Spleen (tissue), 11 donors: ENCODE measurements around the gene SLC35F6. TPM values are rescaled to one million over a fixed set of nuclear protein-coding genes. Genes with fewer than 3 reads are reported as not detected.

Source experiments
- DNase-seq: peaks from one replicate; pipeline ENCODE4 v3.0.0-alpha.2; 2020
- H3K27ac ChIP-seq, 8 donors: fragments of 200-600 bp; sonication (generic) in 7 of 8; 1 replicate in 4 of 8; 2 replicates in 4 of 8; pipeline versions ENCODE4 v1.5.0 to v1.8.0; 2016 to 2021; ENCODE audit warnings: inconsistent platforms in 4 of 8, mild to moderate bottlenecking in 4 of 8, moderate library complexity in 1 of 8
- H3K27me3 ChIP-seq, 7 donors: fragments of 200-600 bp; sonication (generic) in 6 of 7; replicated peaks in 1 of 7; 1 replicate in 4 of 7; 2 replicates in 3 of 7; pipeline versions ENCODE4 v1.5.0 to v1.8.0; 2016 to 2021; ENCODE audit warnings: inconsistent platforms in 3 of 7, mild to moderate bottlenecking in 1 of 7
- H3K36me3 ChIP-seq, 6 donors: fragments of 200-600 bp; sonication (generic) in 5 of 6; 1 replicate in 4 of 6; 2 replicates in 2 of 6; pipeline versions ENCODE4 v1.5.0 to v1.8.0; 2016 to 2021; ENCODE audit warnings: inconsistent platforms in 2 of 6
- H3K4me1 ChIP-seq, 6 donors: fragments of 200-600 bp; sonication (generic) in 5 of 6; 1 replicate in 3 of 6; 2 replicates in 3 of 6; pipeline versions ENCODE4 v1.5.0 to v1.8.0; 2016 to 2021; ENCODE audit warnings: inconsistent platforms in 3 of 6
- H3K4me3 ChIP-seq, 8 donors: fragments of 200-600 bp; sonication (generic) in 7 of 8; 1 replicate in 4 of 8; 2 replicates in 4 of 8; pipeline versions ENCODE4 v1.5.0 to v1.8.0; 2016 to 2021; ENCODE audit warnings: inconsistent platforms in 4 of 8, mild to moderate bottlenecking in 4 of 8, moderate library complexity in 2 of 8
- H3K9me3 ChIP-seq, 8 donors: fragments of 200-600 bp; sonication (generic) in 7 of 8; 1 replicate in 4 of 8; 2 replicates in 4 of 8; pipeline versions ENCODE4 v1.5.0 to v1.8.0; 2016 to 2021; ENCODE audit warnings: inconsistent platforms in 4 of 8
- POLR2A ChIP-seq, 3 donors: fragments of 450-650 bp; IDR thresholded peaks; one replicate each; pipeline ENCODE4 v1.5.1; 2017; ENCODE audit warnings: antibody characterized with exemption in 3 of 3, mild to moderate bottlenecking in 1 of 3
- POLR2AphosphoS5 ChIP-seq, 3 donors: sonication (generic); formaldehyde crosslinking; IDR thresholded peaks; one replicate each; pipeline ENCODE4 v1.5.1; 2017; ENCODE audit warnings: antibody characterized with exemption in 3 of 3
- WGBS, 5 donors: extraction: QIAGEN DNeasy Blood & Tissue Kit in 3 of 5; methylation state at CpG; one replicate each; pipeline versions ENCODE4 v1.1.5 to v1.1.7; 2013 to 2018; 5-methylcytosine and 5-hydroxymethylcytosine counted together
- intact Hi-C: fragments of 100-400 bp; cut with DNase I; formaldehyde crosslinking; loops from one replicate; pipeline ENCODE4 v1.15.0; 2023; ENCODE audit warnings: low total_unique reads
- polyA plus RNA-seq, 3 donors: library from polyadenylated mRNA; stranded (reverse); fragments of 200-250 nt; gene quantifications; one replicate each; pipeline ENCODE4 v1.2.1, GENCODE V29; 2013
- total RNA-seq, 7 donors: library from RNA; depleted of rRNA in 3 of 7; stranded (reverse); fragments of >200 nt in 3 of 7; fragmentation: NEBNext Ultra II Directional in 4 of 7; extraction: Animal tissue kit (Norgen Biotek cat#: 25700) in 4 of 7; gene quantifications; one replicate each; pipeline versions ENCODE4 v1.1.0 to v1.2.1, GENCODE V29; 2016 to 2021
- TF ChIP-seq, protein P1 (sequence below), 11 experiments: fragments of 200-600 bp in 7 of 11; fragments of 450-650 bp in 4 of 11; sonication (generic) in 4 of 11; IDR thresholded peaks in 8 of 11; conservative IDR thresholded peaks in 3 of 11; 1 replicate in 7 of 11; 2 replicates in 4 of 11; pipeline versions ENCODE4 v1.4.0 to v1.8.0; 2016 to 2021; ENCODE audit warnings: antibody characterized with exemption in 11 of 11, inconsistent platforms in 4 of 11, mild to moderate bottlenecking in 1 of 11
- donor health status: healthy with polysubstance abuse.
- donor health status: DM: no; HTN: no; CAD: no; lungs with moderate emphysema.
- donor health status: DM: no; HTN: no; CAD: no.
- donor health status: Bipolar disorder and iron deficiency.
- donor health status: healthy.
- donor health status: DM: no; HTN: no; CAD: no.
- donor health status: DM: yes; HTN: yes; CAD: no.

The SLC35F6 gene
- total and polyA plus RNA-seq, 10 donors: 5.3 to 50.2 (median 30.1) TPM

DNA sequence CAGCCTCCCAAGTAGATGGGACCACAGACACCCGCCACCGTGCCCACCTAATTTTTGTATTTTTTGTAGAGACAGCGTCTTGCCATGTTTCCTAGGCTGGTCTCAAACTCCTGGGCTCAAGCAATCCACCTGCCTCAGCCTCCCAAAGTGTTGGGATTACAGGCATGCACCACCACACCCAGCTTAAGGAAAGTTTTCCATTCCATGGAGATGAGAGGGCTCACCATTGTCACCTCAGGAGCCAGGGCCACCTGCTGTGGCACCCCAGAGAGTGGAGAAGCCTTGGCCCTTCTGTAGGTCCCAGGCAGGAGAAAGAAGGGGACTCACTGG, 4.6 kb downstream of the SLC35F6 start:
- no peak for TF ChIP-seq POLR2A (IDR thresholded peaks at IDR 0.05)
- TF ChIP-seq POLR2AphosphoS5 (IDR thresholded peaks at IDR 0.05): no peak
- TF ChIP-seq, protein P1, sequence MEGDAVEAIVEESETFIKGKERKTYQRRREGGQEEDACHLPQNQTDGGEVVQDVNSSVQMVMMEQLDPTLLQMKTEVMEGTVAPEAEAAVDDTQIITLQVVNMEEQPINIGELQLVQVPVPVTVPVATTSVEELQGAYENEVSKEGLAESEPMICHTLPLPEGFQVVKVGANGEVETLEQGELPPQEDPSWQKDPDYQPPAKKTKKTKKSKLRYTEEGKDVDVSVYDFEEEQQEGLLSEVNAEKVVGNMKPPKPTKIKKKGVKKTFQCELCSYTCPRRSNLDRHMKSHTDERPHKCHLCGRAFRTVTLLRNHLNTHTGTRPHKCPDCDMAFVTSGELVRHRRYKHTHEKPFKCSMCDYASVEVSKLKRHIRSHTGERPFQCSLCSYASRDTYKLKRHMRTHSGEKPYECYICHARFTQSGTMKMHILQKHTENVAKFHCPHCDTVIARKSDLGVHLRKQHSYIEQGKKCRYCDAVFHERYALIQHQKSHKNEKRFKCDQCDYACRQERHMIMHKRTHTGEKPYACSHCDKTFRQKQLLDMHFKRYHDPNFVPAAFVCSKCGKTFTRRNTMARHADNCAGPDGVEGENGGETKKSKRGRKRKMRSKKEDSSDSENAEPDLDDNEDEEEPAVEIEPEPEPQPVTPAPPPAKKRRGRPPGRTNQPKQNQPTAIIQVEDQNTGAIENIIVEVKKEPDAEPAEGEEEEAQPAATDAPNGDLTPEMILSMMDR (IDR thresholded peaks at IDR 0.05 in 8 of 11, conservative IDR thresholded peaks at IDR 0.05 in 3 of 11): no peak
- Histone ChIP-seq H3K27ac (peak overlapping the region in 7 of 8 donors; percentile 38 to 92 (median 83)), H3K36me3 (peaks cover 0 to 25% (median 0%) of the 10 kb centered on the region in 6 donors), H3K9me3 (no peaks in the 10 kb centered on the region), H3K4me3 (no peak overlapping the region), H3K27me3 (no peaks in the 10 kb centered on the region), H3K4me1 (peaks cover 50 to 97% (median 86%) of the 10 kb centered on the region in 6 donors)
- 94 to 97% (median 96%) methylated on average over 3 of the region's 3 CpGs for WGBS, 5 donors
- no peak for DNase-seq
- intact Hi-C loops: no loop called here

DNA sequence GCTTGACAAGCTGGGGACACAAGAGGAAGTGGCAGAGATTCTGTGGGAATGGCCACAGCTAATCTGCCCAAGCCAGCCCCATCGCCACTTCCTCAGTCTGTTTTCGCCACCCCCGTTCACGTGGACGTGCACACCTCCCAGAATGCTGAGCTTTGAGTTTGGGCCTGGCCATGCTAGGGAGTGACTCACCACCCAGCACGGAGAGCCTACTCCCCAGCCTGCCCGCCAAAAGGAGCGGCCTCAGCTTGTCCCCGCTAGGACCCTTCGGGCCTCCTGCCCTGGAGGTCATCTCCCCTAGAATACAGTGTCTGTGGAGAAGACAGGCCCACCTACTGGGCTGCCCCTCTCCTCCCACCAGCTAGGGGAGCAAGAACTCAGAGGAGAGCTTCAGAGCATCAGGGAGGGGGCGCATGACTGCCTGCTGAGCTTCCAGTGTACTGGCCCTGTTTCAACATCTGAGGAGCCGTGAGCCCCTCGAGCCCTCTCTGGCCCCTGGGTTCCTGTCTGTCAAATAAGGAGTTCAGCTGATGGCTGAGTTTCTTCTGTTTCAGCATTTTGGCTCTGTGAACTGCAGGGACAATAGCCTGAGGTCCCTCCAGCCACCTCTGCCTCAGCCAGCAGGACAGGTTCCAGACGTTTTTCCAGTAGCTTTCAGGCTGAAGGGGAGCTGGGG, 5.1 kb downstream of the SLC35F6 start:
- Histone ChIP-seq H3K27ac (peak overlapping the region in 7 of 8 donors; percentile 38 to 92 (median 83)), H3K9me3 (no peaks in the 10 kb centered on the region), H3K4me3 (no peak overlapping the region), H3K36me3 (peaks cover 0 to 30% (median 3%) of the 10 kb centered on the region in 6 donors), H3K27me3 (no peaks in the 10 kb centered on the region), H3K4me1 (peaks cover 50 to 100% (median 85%) of the 10 kb centered on the region in 6 donors)
- 36 to 58% (median 47%) methylated on average over 13 to 14 of the region's 14 CpGs for WGBS, 5 donors
- intact Hi-C loops: no loop called here
- DNase-seq: peak; percentile 85
- TF ChIP-seq, protein P1 (IDR thresholded peaks at IDR 0.05 in 8 of 11, conservative IDR thresholded peaks at IDR 0.05 in 3 of 11): no peak
- peak; percentile 76 to 87 (median 78) for TF ChIP-seq POLR2AphosphoS5 (IDR thresholded peaks at IDR 0.05)
- TF ChIP-seq POLR2A (IDR thresholded peaks at IDR 0.05): no peak

DNA sequence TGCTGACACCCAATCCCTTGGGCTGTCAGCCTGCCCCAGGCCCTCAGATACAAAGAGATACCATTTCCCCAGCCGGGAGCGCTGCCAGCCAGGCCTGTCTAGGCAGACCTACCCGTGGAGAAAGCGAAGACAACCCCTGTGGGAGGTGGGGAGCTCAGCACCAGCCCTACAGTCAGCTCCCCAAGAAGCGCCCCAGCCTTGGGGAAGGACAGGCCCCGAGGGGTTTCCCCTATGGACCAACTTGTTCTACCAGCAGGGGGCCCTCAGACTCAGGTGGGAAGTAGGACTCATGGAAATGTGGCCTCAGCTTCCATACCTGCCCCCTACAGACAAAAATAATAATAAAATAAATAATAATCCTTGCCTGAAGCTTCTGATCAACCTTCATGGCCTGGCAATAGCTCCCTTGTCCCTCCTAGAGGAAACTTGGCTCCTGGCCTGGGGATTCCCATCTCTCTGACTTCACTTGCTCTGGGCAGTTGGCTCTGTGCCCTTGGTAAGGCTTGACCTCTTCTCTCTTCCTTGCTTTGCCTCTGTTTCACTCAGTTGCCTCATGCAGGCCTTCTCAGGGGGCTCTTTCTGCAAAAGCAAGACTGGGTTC, 7.0 kb downstream of the SLC35F6 start:
- 56 to 80% (median 74%) methylated on average over 2 to 6 of the region's 6 CpGs for WGBS, 5 donors
- intact Hi-C loops: no loop called here

More for the DNA sequence above, 7.0 kb downstream of the SLC35F6 start:
- Histone ChIP-seq H3K36me3 (peaks cover 0 to 40% (median 21%) of the 10 kb centered on the region in 6 donors), H3K4me1 (peaks cover 36 to 82% (median 69%) of the 10 kb centered on the region in 6 donors), H3K27ac (peak overlapping the region; percentile 40 to 92 (median 75)), H3K4me3 (no peak overlapping the region), H3K27me3 (no peaks in the 10 kb centered on the region), H3K9me3 (no peaks in the 10 kb centered on the region)
- DNase-seq: no peak
- peak in 1 of 3 donors; percentile 62 for TF ChIP-seq POLR2AphosphoS5 (IDR thresholded peaks at IDR 0.05)
- TF ChIP-seq, protein P1 (IDR thresholded peaks at IDR 0.05 in 8 of 11, conservative IDR thresholded peaks at IDR 0.05 in 3 of 11): peak in 4 of 11 experiments; percentile 5 to 34 (median 16)
- no peak for TF ChIP-seq POLR2A (IDR thresholded peaks at IDR 0.05)
